Measurements from ENCODE around the gene HS3ST3B1. TPM values are rescaled to one million over a fixed set of nuclear protein-coding genes. Genes with fewer than 3 reads are reported as not detected.

Gene HS3ST3B1
- total and polyA plus RNA-seq, 12 donors, result 0.47 to 8.5 (median 3.3) TPM

DNA sequence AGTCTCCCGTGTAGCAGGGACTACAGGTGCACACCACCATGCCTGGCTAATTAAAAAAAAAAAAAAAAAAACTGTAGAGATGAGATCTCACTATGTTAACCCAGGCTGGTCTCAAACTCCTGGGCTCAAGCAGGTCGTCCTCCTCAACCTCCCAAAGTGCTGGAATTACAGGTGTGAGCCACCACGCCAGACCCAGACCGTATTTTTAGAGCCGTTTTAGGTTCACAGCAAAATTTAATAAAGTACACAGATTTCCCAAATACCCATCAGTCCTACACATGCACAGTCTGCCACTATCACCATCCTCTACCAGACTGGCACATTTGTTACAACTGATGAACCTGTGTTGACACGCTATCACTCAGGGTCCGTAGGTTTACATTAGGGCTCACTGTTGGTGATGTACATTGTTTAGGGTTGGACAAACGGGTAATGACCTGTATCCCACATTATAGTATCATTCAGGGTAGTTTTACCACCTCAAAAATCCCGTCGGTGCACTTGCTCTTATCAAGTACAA lies 10.4 kb downstream of the HS3ST3B1 start:
- TF ChIP-seq POLR2A (IDR thresholded peaks at IDR 0.05), result no peak
- TF ChIP-seq, protein P1, sequence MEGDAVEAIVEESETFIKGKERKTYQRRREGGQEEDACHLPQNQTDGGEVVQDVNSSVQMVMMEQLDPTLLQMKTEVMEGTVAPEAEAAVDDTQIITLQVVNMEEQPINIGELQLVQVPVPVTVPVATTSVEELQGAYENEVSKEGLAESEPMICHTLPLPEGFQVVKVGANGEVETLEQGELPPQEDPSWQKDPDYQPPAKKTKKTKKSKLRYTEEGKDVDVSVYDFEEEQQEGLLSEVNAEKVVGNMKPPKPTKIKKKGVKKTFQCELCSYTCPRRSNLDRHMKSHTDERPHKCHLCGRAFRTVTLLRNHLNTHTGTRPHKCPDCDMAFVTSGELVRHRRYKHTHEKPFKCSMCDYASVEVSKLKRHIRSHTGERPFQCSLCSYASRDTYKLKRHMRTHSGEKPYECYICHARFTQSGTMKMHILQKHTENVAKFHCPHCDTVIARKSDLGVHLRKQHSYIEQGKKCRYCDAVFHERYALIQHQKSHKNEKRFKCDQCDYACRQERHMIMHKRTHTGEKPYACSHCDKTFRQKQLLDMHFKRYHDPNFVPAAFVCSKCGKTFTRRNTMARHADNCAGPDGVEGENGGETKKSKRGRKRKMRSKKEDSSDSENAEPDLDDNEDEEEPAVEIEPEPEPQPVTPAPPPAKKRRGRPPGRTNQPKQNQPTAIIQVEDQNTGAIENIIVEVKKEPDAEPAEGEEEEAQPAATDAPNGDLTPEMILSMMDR (IDR thresholded peaks at IDR 0.05), result no peak
- WGBS, 4 donors, result 80 to 90% (median 87%) methylated on average over 10 of the region's 10 CpGs
- Histone ChIP-seq H3K9me3 (replicated peaks in 1 of 3) (no peaks in the 10 kb centered on the region), H3K27ac (peak overlapping the region in 1 of 5 donors; percentile 51), H3K4me1 (replicated peaks in 1 of 2) (peaks cover 4 to 15% of the 10 kb centered on the region in 2 donors), H3K36me3 (replicated peaks in 1 of 2) (no peaks in the 10 kb centered on the region), H3K27me3 (no peaks in the 10 kb centered on the region), H3K4me3 (no peak overlapping the region)
- DNase-seq, result no peak
- intact Hi-C loops (cut with DNase I), result no loop called here

DNA sequence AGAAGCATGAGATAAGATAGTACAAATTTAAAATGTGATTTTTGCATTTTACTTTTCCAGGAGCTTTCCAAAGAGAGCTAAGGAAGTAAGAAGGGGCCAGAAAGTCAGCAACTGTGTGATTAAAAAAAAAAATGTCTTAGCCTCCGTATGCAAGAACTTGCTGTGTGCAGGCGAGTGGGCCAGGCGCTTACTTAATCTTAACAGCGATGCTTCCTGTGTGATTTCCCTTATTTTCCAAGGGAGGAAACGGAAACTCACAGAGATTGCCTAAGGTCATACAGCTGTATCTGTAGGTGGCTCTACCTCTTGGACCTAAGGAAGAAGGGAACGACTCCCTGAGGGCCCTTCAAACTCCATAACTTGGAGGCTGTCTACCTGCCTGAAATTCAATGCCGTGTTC lies 11.1 kb downstream of the HS3ST3B1 start:
- H3K4me1 ChIP-seq (replicated peaks in 1 of 2), result peaks cover 4 to 15% of the 10 kb centered on the region in 2 donors
- intact Hi-C loops (cut with DNase I), result no loop called here

DNA sequence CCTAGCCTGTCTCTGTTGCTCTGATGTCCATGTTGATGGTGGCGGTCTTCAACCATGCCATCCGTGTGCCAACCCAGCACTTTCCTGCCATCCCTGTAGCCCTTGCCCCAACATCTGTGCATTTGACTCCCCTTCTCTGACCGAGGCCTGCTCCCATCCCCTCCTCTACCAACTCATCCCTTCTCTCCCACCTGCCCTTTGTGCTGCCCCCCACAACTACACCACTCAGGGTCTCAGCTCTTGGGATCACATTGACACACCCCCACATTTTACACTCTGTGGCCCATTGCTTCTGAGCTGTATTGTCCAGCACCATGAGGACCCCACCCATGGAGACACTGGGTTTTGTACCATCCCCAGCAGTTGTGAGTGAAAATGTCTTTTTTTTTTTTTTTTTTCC lies 11.6 kb downstream of the HS3ST3B1 start:
- peaks cover 4 to 15% of the 10 kb centered on the region in 2 donors for H3K4me1 ChIP-seq (replicated peaks in 1 of 2)
- H3K27me3 ChIP-seq, result no peaks in the 10 kb centered on the region
- TF ChIP-seq, protein P1 (IDR thresholded peaks at IDR 0.05), result no peak
- TF ChIP-seq POLR2A (IDR thresholded peaks at IDR 0.05), result no peak
- intact Hi-C loops (cut with DNase I), result no loop called here
- DNase-seq, result no peak
- 94 to 97% (median 96%) methylated on average over 3 of the region's 3 CpGs for WGBS, 4 donors
- no peaks in the 10 kb centered on the region for H3K36me3 ChIP-seq (replicated peaks in 1 of 2)
- H3K4me3 ChIP-seq, result no peak overlapping the region
- no peaks in the 10 kb centered on the region for H3K9me3 ChIP-seq (replicated peaks in 1 of 3)
- no peak overlapping the region for H3K27ac ChIP-seq

More for the DNA sequence above, 11.1 kb downstream of the HS3ST3B1 start:
- no peak overlapping the region for H3K4me3 ChIP-seq
- 64 to 72% (median 70%) methylated on average over 7 of the region's 7 CpGs for WGBS, 4 donors
- DNase-seq, result peak in 1 of 7 donors; percentile 48
- H3K27me3 ChIP-seq, result no peaks in the 10 kb centered on the region
- TF ChIP-seq, protein P1 (IDR thresholded peaks at IDR 0.05), result no peak
- no peak for TF ChIP-seq POLR2A (IDR thresholded peaks at IDR 0.05)
- H3K36me3 ChIP-seq (replicated peaks in 1 of 2), result no peaks in the 10 kb centered on the region
- no peak overlapping the region for H3K27ac ChIP-seq
- no peaks in the 10 kb centered on the region for H3K9me3 ChIP-seq (replicated peaks in 1 of 3)

DNA sequence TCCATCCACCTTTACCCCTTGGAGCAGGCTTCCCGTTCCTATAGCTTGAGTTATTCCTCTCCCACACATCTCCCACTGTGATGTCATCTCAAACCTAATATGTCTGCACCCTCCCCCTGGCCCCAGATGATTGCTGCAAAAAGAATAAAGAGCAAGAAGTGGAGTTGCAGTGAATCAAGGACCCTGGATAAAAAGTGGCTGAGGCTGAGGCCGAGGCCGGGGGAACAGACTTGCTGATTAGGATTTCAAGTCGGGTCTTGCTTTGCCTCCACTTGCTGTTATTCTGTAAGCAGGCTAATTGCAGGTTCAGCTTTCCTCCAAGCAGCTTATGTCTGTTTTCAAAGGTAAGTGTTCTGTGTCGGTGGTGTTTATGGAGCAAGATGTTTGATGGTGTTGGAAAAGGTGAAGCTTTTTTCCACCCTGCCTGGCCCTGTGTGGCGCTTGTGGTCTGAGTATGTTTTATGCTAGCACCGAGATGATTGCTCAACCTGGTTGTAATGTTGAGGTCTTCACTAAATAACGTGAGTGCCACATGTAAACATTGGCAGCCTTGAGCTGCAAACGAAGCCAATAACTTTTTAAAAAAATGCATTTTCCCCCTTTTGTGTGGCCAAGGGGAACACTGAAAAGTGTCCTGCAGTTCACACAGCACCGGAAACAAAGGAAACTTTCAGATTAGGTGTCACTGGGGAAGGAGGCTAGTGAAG lies 15.4 kb downstream of the HS3ST3B1 start:
- Histone ChIP-seq H3K4me1 (replicated peaks in 1 of 2) (no peaks in the 10 kb centered on the region), H3K9me3 (replicated peaks in 1 of 3) (no peaks in the 10 kb centered on the region), H3K4me3 (no peak overlapping the region), H3K27me3 (no peaks in the 10 kb centered on the region), H3K36me3 (replicated peaks in 1 of 2) (no peaks in the 10 kb centered on the region), H3K27ac (no peak overlapping the region)
- intact Hi-C loops (cut with DNase I), result no loop called here
- TF ChIP-seq POLR2A (IDR thresholded peaks at IDR 0.05), result no peak
- TF ChIP-seq, protein P1 (IDR thresholded peaks at IDR 0.05), result no peak
- no peak for DNase-seq
- WGBS, 4 donors, result 69 to 71% (median 70%) methylated on average over 10 of the region's 10 CpGs
